Transverse colon (tissue), 4 donors: ENCODE measurements around the gene ANO9. TPM values are rescaled to one million over a fixed set of nuclear protein-coding genes. Genes with fewer than 3 reads are reported as not detected.
"Not testable (repeated sequence)": the region's sequence is repeated elsewhere in the genome, so short reads cannot be mapped to it uniquely, and the experiment has no call there.

ENCODE experiments used
- DNase-seq: peaks from one replicate; pipeline ENCODE4 v3.0.0-alpha.2; 2019
- H3K27ac ChIP-seq, 4 donors: fragments of 200-600 bp; sonication (generic); 2 replicates each; pipeline ENCODE4 v1.5.1; 2016 to 2018; ENCODE audit warnings: inconsistent platforms in 4 of 4
- H3K27me3 ChIP-seq: fragments of 200-600 bp; sonication (generic); 2 replicates; pipeline ENCODE4 v1.5.1; 2017; ENCODE audit warnings: inconsistent platforms
- H3K36me3 ChIP-seq, 4 donors: fragments of 200-600 bp; sonication (generic); 2 replicates each; pipeline ENCODE4 v1.5.1; 2017 to 2019; ENCODE audit warnings: inconsistent platforms in 4 of 4
- H3K4me1 ChIP-seq, 4 donors: fragments of 200-600 bp; sonication (generic); 2 replicates each; pipeline ENCODE4 v1.5.1; 2017 to 2020; ENCODE audit warnings: inconsistent platforms in 4 of 4
- H3K4me3 ChIP-seq, 4 donors: fragments of 200-600 bp; sonication (generic); 1 replicate in 1 of 4; 2 replicates in 3 of 4; pipeline versions ENCODE4 v1.5.1 to v1.6.1; 2017 to 2019; ENCODE audit warnings: inconsistent platforms in 4 of 4
- H3K9me3 ChIP-seq, 2 donors: fragments of 200-600 bp; sonication (generic); 2 replicates each; pipeline ENCODE4 v1.5.1; 2017 to 2019; ENCODE audit warnings: inconsistent platforms in 2 of 2
- EP300 ChIP-seq: sonication (generic); formaldehyde crosslinking; IDR thresholded peaks from one replicate; pipeline ENCODE4 v1.6.1; 2017; ENCODE audit warnings: antibody characterized with exemption, low read depth
- POLR2A ChIP-seq: fragments of 450-650 bp; IDR thresholded peaks from one replicate; pipeline ENCODE4 v1.6.1; 2016; ENCODE audit warnings: antibody characterized with exemption, mild to moderate bottlenecking, moderate library complexity
- POLR2AphosphoS5 ChIP-seq, 3 donors: sonication (generic); formaldehyde crosslinking; IDR thresholded peaks; one replicate each; pipeline ENCODE4 v1.6.1; 2016; ENCODE audit warnings: antibody characterized with exemption in 3 of 3
- WGBS, 2 donors: methylation state at CpG; one replicate each; pipeline ENCODE4 v1.1.5; 2018; ENCODE audit warnings: low coverage in 1 of 2; 5-methylcytosine and 5-hydroxymethylcytosine counted together
- in situ Hi-C, 4 donors: fragments of 200-750 bp; cut with MboI; loops; one replicate each; pipeline versions ENCODE4 v1.15.0 to v1.15.1; 2017; ENCODE audit warnings: low sequenced_read_pairs in 3 of 4, low pct_ligation_motif_present in 1 of 4, low pct_unique_long_range_greater_than_20kb in 1 of 4
- intact Hi-C: fragments of 100-400 bp; cut with DNase I; formaldehyde crosslinking; loops from one replicate; pipeline ENCODE4 v1.15.1; 2023; ENCODE audit warnings: low total_unique reads
- total RNA-seq, 4 donors: library from RNA; depleted of rRNA; stranded (reverse); fragments of >200 nt; gene quantifications; one replicate each; pipeline ENCODE4 v1.1.0, GENCODE V29; 2016
- TF ChIP-seq, protein P1 (sequence below), 5 experiments: fragments of 200-600 bp in 3 of 5; fragments of 450-650 bp in 2 of 5; sonication (generic) in 3 of 5; IDR thresholded peaks; 1 replicate in 2 of 5; 2 replicates in 3 of 5; pipeline ENCODE4 v1.5.1; 2016 to 2017; ENCODE audit warnings: antibody characterized with exemption in 5 of 5, inconsistent platforms in 3 of 5, mild to moderate bottlenecking in 2 of 5, moderate library complexity in 1 of 5

The ANO9 gene
- total RNA-seq, 4 donors from 2014 or later: 117 to 490 (median 296) TPM

- H3K27ac ChIP-seq: no peak overlapping the region
- 63% methylated on average over 38 of the region's 38 CpGs; no CpG with 5 or more reads in 1 of the 2 donors for WGBS, 2 donors
- in situ Hi-C loops: no loop called here
- H3K9me3 ChIP-seq: no peaks in the 10 kb centered on the region
- H3K4me3 ChIP-seq: no peak overlapping the region
- no peaks in the 10 kb centered on the region for H3K27me3 ChIP-seq
- intact Hi-C loops: no loop called here
- H3K36me3 ChIP-seq: no peaks in the 10 kb centered on the region
- DNase-seq: no peak
- H3K4me1 ChIP-seq: peaks cover 0 to 21% (median 10%) of the 10 kb centered on the region in 4 donors
- TF ChIP-seq POLR2A (no peak), POLR2AphosphoS5 (IDR thresholded peaks at IDR 0.05) (no peak), EP300 (no peak)
- TF ChIP-seq, protein P1, sequence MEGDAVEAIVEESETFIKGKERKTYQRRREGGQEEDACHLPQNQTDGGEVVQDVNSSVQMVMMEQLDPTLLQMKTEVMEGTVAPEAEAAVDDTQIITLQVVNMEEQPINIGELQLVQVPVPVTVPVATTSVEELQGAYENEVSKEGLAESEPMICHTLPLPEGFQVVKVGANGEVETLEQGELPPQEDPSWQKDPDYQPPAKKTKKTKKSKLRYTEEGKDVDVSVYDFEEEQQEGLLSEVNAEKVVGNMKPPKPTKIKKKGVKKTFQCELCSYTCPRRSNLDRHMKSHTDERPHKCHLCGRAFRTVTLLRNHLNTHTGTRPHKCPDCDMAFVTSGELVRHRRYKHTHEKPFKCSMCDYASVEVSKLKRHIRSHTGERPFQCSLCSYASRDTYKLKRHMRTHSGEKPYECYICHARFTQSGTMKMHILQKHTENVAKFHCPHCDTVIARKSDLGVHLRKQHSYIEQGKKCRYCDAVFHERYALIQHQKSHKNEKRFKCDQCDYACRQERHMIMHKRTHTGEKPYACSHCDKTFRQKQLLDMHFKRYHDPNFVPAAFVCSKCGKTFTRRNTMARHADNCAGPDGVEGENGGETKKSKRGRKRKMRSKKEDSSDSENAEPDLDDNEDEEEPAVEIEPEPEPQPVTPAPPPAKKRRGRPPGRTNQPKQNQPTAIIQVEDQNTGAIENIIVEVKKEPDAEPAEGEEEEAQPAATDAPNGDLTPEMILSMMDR (IDR thresholded peaks at IDR 0.05): no peak
These were observed 50.4 kb downstream of the ANO9 start for GRCh38 chr11:391117-392017.

GRCh38 chr11:390175-390574 is 51.6 kb downstream of the ANO9 start:
- Histone ChIP-seq H3K27ac (no peak overlapping the region), H3K4me1 (peaks cover 0 to 9% (median 8%) of the 10 kb centered on the region in 4 donors), H3K4me3 (no peak overlapping the region), H3K27me3 (no peaks in the 10 kb centered on the region), H3K36me3 (no peaks in the 10 kb centered on the region), H3K9me3 (no peaks in the 10 kb centered on the region)
- TF ChIP-seq, protein P1 (IDR thresholded peaks at IDR 0.05): peak in 3 of 5 experiments; percentile 23 to 29 (median 23)
- no peak for TF ChIP-seq POLR2A
- intact Hi-C loops (no loop called here), in situ Hi-C loops (no loop called here)
- DNase-seq: peak; percentile 55
- WGBS, 2 donors: 40 to 52% methylated on average over 1 to 9 of the region's 11 CpGs

DNA sequence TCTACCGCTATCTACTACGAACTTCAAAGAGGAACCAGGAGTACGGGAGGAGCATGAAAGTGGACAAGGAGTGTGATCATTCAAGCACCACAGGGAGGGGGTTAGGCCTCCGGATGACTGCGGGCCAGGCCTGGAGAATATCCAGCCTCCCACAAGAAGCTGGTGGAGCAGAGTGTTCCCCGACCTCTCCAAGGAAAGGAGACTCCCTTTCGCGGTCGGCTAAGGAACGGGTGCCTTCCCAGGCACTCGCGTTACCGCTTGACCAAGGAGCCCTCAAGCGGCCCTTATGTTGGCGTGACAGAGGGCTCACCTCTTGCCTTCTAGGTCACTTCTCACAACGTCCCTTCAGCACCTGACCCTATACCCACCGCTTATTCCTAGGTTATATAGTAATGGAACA is 52.4 kb downstream of the ANO9 start:
- H3K36me3 ChIP-seq, H3K27ac ChIP-seq, H3K4me1 ChIP-seq, DNase-seq, intact Hi-C loops, in situ Hi-C loops, H3K4me3 ChIP-seq, H3K9me3 ChIP-seq, H3K27me3 ChIP-seq: not testable (repeated sequence)
- 76 to 82% methylated on average over 5 to 15 of the region's 17 CpGs for WGBS, 2 donors

DNA sequence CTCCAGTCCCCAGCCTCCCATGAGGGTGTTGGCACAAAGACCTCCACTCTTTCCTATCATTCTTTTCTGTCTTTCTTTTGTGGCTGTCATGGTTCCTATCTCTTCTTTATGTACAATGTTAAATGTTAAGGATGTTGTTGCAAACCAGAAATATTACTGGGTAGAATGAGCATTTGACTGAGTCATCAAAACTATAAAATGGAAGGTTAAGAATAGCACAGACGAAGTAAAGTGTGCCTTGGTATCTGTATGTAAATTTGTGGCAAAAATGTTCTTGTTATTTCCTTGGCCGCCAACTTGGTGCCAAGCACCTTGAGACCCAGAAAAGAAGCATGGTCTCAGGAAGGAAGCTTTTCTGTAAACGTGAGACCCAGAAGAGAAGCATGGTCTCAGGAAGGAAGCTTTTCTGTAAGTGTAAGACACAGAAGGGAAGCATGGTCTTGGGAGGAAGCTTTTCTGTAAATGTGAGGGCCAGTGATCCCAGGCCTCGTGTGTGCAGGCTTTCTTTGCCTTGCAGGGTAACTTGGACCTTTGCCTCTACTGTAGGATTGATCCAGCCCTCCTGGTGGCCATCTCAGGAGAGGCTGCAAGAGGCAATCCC is 54.5 kb downstream of the ANO9 start:
- Histone ChIP-seq H3K27ac (no peak overlapping the region), H3K4me1 (no peaks in the 10 kb centered on the region), H3K9me3 (no peaks in the 10 kb centered on the region), H3K27me3 (no peaks in the 10 kb centered on the region), H3K36me3 (no peaks in the 10 kb centered on the region), H3K4me3 (no peak overlapping the region)
- DNase-seq: no peak
- WGBS, 2 donors: 60 to 78% methylated on average over 3 to 4 of the region's 4 CpGs
- intact Hi-C loops (no loop called here), in situ Hi-C loops (no loop called here)
- TF ChIP-seq, protein P1 (IDR thresholded peaks at IDR 0.05): no peak
- TF ChIP-seq EP300: no peak
- TF ChIP-seq POLR2A: no peak
- TF ChIP-seq POLR2AphosphoS5 (IDR thresholded peaks at IDR 0.05): no peak
